HG03521 (cell line): ENCODE measurements around the gene GALNT9.

Experiments used
- ATAC-seq: cut with Tn5 transposase; IDR thresholded peaks from one replicate; pipeline ENCODE4 v1.9.1; 2021; ENCODE audit warnings: mild to moderate bottlenecking, moderate library complexity; ENCODE audit not compliant: unreplicated experiment

GALNT9 gene

DNA sequence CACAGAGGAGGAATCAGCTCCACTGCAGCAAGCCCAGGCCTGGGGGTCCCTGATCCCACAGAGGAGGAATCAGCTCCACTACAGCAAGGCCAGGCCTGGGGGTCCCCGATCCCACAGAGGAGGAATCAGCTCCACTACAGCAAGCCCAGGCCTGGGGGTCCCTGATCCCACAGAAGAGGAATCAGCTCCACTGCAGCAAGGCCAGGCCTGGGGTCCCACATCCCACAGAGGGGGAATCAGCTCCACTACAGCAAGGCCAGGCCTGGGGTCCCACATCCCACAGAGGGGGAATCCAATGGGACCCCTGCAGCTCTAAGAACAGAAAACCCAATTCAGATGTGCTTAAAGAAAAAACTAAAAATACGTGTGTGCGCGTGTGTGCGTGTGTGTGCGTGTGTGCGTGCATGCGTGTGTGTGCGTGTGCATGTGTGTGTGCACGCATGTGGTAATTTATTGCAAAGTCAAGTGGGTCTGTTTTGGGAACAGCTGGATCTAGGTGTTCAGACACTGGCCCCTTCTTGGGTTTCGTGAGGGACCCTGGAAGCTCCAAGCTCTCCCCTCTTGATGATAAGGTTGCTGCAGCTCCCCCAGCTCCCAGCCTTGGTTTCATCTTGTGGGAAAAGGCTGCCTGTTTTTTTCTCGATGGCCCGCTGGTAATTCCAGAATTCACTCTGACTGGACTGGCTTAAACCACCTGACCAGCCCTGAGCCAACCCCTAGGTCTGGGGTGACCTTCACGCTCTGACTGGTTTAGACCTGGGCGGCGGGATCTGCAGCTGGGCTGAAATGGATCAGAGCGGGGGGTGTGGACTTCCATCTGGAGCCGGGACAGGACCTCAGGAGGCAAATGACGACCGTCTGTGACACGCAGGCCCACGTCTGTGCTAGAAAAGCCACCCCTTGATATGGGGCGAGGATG, 47.1 kb downstream of the GALNT9 start:
- no peak for ATAC-seq

DNA sequence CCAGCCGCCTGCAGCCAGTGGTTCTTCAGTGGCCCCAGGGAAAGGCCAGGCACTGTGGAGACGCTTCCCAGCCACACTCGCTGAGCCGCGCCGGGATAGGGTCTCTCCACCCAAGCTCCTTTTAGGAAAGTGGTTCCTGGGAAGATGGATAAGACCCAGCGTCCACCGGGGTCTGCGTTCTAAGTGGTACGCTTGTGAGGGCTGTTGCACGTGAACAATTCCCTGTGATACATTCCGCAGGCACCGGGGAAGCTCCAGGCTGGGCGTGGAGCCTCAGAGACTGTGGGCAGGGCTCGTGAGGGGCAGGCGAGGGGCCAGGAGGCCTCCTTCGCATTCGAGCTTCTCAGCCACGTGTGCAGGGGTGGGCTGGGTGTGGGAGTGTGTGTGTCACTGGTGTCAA, 48.4 kb downstream of the GALNT9 start:
- ATAC-seq = no peak

DNA sequence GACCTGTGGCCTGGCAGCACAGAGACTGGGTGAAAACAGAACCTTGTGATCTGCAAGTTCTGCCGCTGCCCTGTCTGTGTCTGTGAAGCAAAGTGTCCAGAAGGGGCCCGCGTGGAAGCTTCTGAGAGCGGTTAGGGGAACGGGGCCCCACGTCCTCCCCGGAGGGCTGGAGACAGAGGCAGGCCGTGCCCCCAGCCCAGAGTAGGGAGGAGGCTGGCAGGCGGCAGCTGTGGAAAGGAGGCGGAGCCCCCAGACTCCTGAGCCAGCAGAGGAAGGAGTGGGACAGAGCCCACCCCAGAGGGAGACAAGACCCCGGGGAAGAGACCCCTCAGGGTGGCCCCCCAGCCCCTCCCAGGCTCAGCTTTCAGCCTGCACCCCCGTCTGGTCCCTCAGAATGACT, 49.0 kb downstream of the GALNT9 start:
- no peak for ATAC-seq

DNA sequence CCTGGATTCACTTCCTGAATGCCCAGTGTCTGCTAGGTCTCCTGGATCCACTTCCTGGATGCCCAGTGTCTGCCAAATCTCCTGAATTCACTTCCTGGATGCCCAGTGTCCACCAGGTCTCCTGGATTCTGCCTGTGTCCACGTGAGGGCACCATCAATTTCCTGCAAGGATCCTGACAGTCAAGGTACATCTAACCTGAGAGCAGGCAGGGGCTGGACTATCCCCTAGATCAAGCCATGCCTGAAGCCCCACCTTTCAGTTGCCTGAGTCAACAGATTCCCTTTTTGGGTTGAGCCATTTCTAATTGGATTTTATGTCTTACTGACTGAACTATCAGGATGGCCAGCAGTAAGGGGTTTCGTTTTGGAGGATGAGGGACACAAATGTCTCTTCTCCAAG, 49.5 kb downstream of the GALNT9 start:
- ATAC-seq = no peak

DNA sequence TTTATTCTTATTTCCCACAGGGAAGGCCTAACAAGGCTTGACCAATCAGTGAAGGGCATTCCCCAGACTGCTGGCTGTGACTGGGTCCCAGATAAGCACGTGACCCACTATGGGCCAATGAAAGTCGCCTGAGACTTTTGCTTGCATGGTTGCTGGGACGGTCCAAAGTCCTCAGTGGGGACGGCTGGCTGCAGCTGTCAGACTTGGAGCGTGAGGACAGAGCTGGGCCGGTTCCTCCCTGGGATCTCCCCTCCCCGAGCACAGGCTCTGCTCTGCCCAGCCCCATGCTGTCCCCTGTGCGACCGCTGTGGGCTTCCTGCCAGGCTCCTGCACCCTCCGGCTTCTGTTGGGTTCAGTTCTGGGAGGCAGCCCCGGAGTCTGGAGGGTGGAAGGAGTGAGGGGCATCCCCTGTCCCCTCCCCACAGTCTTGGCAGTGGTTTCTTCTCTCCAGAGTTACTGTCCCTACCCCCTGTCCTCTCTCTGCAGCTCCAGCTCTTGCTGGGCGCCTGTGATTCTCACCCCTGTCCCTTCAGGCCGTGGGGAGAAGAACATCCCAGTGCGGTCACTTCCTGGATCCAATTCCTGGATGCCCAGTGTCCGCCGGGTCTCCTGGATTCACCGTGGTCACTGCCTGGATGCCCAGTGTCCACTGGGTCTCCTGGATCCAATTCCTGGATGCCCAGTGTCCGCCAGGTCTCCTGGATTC, 50.1 kb downstream of the GALNT9 start:
- ATAC-seq = no peak

DNA sequence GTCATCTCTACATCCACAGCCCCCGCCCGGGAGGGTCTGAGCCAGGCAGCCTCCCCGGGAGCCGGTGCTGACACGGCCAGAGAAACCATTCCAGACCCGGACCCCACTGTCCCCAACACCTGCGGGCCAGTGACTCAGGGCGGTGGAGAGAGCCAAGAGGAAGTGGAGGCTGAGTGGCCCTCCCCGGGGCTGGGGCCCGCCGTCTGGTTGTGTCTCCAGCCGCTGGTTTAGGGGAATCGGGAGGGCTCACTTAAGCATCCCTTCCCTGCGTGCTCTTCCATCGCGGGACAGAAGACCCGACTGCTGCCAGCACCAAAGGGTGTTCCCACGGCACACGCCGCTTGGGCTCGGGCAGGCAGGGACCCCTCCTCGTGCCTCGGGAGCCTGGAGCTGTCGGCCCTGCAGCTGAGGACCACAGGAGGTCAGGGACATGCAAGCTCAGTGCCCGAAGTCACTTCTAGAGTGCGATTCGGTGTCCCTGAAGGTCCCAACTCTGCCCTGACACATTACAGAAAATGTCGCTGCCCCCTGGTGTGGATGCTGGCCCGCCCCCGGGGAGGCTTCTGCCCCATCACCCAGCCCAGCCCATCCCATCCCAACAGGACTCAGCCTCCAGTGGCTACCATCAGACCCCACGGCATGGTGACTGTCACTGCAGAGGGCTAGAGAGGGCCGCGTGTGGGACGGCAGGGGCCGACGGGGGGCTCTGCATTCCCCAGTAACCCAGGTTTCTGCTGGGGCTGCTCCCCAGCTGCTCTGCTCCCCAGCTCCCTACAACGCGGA, 50.8 kb downstream of the GALNT9 start:
- ATAC-seq = no peak

DNA sequence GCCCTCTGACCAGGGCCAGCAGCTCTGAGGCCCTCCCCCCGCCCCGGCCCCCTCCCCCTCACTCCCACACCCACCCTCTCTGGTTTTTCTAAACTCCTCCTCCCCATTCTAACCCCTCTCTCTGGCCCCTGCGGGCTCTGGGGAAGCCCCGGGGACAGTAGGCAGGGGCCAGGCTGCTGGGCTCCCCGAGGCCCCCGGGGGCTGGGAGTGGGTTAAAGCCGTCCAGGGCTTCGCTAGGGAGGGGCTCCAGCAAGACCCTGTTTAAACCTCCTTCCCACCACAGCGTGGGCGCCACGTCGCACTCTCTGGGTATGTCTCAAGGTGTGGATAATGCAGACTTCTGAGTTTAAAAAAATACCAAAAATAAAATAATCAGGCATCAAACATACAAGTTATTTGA, 51.4 kb downstream of the GALNT9 start:
- no peak for ATAC-seq

DNA sequence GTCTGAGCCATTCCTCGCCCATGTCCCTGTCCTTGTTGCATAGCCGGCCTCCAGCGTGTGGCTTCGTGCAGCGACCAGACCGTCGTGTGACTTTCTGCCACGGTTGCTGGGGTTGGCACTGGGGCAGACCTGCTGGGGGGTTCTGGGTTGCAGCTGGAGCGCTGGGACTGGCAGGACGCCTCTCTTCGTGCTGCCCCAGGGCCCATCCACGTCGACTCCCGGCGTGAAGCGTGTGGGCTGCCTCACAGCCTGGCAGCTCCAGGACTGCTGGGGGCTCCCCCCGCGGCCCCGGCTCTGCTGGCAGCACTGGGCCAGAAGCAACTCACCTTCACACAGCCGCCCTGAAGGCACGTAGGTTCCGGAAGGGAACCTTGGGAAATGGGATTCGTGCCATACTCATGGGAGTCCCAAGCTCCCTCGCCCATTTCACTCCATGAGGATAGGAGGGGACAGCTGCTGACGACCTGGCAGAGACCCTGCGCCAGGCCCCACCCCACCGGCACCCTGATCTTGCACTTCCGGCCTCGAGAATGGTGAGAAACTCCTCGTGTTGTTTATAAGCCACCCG, 51.9 kb downstream of the GALNT9 start:
- ATAC-seq = no peak

DNA sequence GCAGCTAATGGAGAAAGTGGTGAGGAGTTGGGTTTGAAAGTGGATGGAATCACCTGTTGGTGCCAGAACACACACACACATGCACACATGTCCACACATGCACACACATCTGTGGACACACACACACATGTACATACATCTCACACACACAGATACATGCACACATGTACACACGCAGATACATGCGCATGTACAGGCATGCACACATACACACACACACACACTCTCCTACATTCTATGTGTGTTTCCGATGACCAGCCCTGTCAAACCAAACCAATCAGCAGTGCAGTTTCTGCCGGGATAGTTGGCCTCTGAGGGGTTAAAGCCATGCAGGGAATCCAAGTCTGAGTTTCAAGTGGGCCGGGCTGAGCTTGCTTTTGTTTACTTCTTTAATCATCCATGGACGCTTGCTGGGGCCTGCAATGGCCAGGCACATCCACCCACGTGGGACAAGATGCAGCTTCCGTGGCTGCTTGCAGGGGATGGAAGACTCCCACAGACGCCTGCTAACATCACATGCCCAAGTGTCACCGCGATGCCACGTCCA, 52.5 kb downstream of the GALNT9 start:
- ATAC-seq = no peak

DNA sequence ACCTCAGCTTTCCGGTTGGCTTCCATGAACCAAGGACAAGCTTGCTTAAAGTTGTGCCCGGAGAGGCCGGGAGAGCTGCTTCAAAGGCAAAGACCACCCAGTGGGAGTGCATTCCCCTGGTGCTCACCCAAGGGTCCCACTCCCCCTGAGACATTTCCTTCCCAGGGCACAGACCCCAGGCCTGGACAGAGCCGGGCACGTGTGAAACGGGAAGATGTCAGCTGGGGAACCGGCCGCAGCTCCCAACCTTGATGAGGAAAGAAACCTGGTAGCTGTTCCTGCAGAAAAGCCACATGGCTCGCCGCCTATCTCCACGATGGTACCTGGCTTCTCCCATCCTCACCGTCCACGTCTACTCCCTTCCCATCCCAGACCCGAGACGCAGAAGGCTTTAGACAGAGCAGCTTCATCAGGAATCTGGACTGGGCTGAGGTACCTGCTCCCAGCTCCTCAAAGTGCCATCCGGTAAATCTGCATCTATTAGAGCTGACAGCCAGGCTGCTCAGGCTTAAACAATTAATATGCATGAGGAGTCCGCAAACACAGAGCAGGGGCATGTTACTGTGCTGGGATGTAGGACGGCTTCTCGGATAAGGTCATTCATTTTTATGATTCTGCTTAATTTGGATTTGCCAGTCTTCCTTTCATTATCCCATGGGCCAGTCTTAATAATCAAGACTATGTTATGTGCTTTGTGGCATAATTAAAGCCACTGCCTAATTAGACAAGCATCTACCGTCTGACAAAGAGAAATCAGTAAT, 53.1 kb downstream of the GALNT9 start:
- no peak for ATAC-seq

DNA sequence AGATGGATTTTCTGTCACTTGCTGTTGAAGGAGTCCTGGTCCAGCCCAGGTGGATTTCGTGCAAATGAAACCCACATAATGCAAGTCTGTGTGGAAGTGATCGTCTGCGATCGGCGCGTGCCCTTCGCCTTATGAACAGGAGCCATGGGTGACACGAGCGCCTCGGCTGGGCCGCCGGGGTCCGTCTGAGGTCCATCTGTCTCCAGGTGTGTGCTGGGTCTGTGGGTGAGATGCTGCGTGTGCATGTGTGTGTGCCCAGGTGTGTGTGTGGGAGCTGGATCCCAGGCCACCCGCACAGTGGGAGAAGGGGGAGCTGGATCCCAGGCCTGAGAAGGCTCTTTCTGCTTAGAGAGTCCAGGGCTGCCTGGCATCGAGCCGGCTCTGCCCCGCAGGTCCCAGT, 53.8 kb downstream of the GALNT9 start:
- no peak for ATAC-seq

DNA sequence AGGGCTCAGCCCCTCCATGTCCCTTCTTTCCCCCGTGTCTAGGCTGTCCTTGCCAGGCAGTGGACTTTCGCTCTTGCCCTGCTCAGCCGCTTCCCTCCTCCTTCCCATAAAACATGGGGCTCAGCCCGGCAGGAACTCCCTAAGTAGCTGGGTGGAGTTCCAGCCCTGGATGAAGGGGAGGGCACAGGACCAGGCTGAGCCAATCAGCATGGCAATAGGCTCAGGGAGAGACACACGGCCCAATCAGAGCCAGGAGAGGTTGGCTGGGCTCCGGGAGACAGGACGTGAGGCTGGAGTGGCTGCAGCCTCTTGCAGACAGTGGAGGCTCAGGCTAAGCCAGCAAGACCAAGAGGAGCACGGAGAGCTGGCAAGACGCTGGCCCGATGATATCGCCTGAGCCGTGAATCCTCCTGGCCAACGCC, 54.3 kb downstream of the GALNT9 start:
- ATAC-seq = no peak

DNA sequence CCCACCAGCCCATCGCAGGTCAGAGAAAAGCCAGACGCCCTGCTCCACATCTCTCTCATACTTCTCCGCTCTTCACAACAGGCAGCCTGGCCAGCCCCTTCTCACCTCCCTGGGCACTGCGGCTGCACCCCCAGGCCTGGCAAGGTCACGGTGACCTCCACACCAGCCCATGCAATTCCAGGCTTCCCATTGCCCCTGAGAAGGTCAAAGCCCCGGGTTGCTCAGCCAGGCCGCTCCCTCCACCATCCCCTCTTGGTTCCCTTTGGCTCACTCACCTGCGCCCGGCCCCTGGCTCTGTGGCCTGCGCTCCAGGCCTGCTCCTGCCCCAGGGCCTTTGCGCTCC, 55.4 kb downstream of the GALNT9 start:
- no peak for ATAC-seq

DNA sequence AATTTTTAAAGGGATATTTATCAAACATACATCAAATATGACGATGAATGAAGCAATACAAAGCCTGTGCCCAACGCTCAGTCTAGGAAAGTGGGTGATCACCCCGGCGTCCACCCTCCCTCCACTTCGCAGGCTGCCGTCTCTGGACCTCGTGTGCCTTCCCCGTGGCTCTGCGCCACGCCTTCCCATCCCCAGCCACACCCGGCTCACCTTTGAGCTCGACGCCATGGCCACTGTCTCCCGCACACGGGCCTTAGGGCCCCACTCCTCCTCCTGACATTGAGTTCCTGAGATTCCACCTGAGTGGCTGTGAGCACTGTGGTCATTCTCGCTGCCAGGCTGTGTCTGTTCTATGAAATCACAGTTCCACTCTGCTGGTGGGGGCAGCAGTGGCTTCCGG, 56.7 kb downstream of the GALNT9 start:
- no peak for ATAC-seq

DNA sequence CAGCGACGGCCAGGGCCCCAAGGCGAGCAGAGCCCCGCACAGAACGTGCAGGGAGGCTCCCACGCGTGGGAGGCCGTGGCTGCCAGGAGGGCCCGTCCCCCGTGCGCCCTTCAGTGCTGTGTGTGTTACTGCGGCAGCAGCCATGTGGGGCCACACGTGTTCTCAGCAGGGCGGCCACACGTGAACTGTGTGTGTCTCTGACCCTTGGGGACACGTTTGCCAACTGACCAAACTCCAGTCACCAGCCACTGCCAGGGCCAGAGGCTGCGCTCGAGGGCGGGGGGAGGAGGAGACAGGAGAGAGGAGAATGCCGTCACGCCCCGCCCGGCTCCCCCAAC, 57.7 kb downstream of the GALNT9 start:
- no peak for ATAC-seq

DNA sequence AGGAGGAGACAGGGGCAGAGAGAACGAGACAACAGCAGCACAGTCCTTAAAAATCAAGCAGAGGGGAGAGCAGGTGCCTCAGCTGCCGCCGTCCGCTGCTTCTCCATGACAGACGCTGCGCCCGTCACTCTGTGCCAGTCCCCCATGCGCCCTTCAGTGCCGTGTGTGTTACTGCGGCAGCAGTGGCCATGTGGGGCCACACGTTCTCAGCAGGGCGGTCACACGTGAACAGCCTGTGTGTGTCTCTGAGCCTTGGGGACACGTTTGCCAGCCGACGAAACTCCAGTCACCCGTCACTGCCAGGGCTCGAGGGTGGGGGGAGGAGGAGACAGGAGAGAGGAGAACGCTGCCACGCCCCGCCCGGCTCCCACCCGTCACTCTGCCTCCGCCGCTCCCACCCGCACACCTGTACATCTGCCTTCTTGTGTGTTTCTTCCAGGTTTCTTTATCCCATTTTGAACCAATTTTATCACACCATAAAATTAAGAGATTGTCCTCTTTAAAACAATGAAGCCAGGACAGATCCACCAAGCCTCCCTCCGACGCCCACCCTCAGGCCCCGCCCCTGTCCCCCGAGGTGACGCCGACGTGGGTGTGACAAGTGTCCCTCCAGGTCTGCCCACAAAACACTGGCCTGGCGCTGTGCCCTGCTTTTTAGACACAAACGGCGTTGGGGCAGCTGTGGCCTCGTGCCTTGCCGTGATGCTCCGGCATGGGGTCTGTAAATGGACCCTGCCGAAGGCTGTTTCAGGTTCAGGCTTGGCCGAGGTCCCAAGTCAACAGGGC, 58.2 kb downstream of the GALNT9 start:
- no peak for ATAC-seq

DNA sequence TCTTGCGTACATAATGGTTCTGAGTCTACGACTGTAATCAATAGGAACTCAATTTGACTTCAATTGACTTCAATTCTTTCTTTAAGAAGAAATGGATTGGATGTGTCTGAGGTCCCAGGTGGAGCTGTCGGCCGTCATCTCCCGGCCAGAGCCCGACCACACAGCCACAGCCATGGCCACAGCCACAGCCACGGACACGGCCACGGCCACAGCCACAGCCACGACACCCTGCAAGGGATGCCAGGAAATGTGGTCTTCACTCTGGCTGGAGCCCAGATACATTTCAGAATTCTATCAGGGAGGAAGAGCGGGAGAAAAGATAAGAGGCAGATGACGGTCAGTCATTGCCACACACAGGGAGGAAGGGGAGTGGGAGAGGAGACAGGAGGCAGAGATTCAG, 58.9 kb downstream of the GALNT9 start:
- ATAC-seq = no peak

DNA sequence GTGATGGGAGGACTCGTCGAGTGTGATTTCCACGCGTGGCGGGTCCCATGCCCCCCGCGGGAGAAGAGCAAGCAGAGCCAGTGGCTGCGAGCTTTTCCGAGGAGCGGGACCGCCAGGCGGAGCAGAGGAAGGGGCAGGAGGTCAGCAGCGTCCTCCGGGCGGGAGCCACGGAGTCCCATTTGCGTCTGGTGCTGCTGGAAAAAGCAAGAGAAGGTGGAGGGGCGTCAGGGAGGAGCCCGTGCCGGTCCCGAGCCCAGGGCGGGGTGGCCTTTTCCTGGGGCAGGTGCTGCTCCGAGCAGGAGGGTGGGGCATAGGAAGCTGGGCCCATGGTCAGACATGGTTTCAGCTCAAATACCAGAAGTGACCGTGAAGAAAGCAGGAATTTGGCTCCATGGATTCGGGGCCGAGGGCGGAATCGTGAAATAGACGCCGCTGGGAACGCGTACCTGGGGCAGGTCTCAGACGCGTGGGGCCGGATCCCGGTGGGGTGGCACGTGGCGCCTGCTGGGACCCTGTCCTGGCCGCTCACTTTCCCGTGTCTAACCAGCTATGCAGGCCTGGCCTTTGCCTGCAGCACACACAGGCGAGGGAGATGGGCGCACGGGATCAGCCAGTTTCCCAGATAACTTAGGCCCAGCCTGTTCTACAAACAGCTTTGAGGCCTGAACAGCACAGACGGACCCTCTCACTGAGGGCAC, 60.0 kb downstream of the GALNT9 start:
- no peak for ATAC-seq

DNA sequence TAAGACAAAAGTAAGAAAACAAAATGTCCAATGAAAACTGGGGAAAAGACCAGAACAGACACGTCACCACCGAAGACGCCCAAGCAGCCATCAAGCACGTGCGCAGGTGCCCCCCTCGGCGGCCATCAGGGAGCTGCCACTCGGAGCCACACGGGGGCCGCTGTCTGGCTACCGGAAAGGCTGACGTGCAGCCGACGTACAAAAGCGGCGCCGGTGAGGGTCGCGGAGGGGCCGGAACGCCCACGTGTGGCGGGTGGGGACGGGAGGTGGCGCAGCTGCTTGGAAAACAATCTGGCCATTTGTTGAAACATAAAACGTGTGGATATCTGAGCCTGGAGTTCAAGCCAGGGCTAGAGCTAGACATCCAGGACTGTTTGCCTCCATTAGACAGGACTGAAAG, 60.7 kb downstream of the GALNT9 start:
- no peak for ATAC-seq
